ENCODE measurements around the gene BMP10.
A peak's percentile ranks its signal among the peaks of the same experiment; 100 is the strongest.
"Not testable (repeated sequence)": the region's sequence is repeated elsewhere in the genome, so short reads cannot be mapped to it uniquely, and the experiment has no call there.

BMP10 gene

GRCh38 chr2:68895981-68896380, 24.8 kb upstream of the BMP10 start:
- DNase-seq: not testable (repeated sequence)

- no peak for DNase-seq
Measured at GRCh38 chr2:68889500-68889899, 18.3 kb upstream of the BMP10 start.

GRCh38 chr2:68889021-68889420, 17.8 kb upstream of the BMP10 start:
- DNase-seq: no peak

- no peak for DNase-seq
Measured at GRCh38 chr2:68888038-68888704, 17.0 kb upstream of the BMP10 start.

- DNase-seq: peak in 1 of 58 donors; percentile 11
Measured at GRCh38 chr2:68885811-68886075, 14.5 kb upstream of the BMP10 start.

GRCh38 chr2:68885074-68885810, 14.0 kb upstream of the BMP10 start:
- DNase-seq: peak in 12 of 58 donors; percentile 2 to 30 (median 14)

- no peak for DNase-seq
Measured at GRCh38 chr2:68880213-68880612, 9.0 kb upstream of the BMP10 start.

GRCh38 chr2:68879296-68879695, 8.1 kb upstream of the BMP10 start:
- no peak for DNase-seq

GRCh38 chr2:68878753-68879152, 7.6 kb upstream of the BMP10 start:
- no peak for DNase-seq

- DNase-seq: no peak
Measured at GRCh38 chr2:68878071-68878711, 7.0 kb upstream of the BMP10 start.

- no peak for DNase-seq
Measured at GRCh38 chr2:68877079-68877772, 6.0 kb upstream of the BMP10 start.

- DNase-seq: no peak
Measured at GRCh38 chr2:68870215-68870614, 982 bp downstream of the BMP10 start.

GRCh38 chr2:68865108-68865507, 6.1 kb downstream of the BMP10 start:
- DNase-seq: no peak

GRCh38 chr2:68863996-68864395, 7.2 kb downstream of the BMP10 start:
- no peak for DNase-seq

- DNase-seq: no peak
Measured at GRCh38 chr2:68862889-68863288, 8.3 kb downstream of the BMP10 start.

- DNase-seq: no peak
Measured at GRCh38 chr2:68861330-68861729, 9.9 kb downstream of the BMP10 start.

GRCh38 chr2:68860111-68860510, 11.1 kb downstream of the BMP10 start:
- no peak for DNase-seq

GRCh38 chr2:68857855-68858456, 13.2 kb downstream of the BMP10 start:
- DNase-seq: peak in 1 of 58 donors; percentile 2

GRCh38 chr2:68857202-68857845, 13.9 kb downstream of the BMP10 start:
- no peak for DNase-seq

GRCh38 chr2:68855550-68855949, 15.6 kb downstream of the BMP10 start:
- no peak for DNase-seq

GRCh38 chr2:68854476-68854875, 16.7 kb downstream of the BMP10 start:
- no peak for DNase-seq

Data from anterior cingulate cortex (tissue), 58 donors.